Hematopoietic multipotent progenitor cell treated with erythropoietin and hydrocortisone succinate and interleukin-3 and kit ligand, for 6 days (in vitro differentiated cells): ENCODE data around the gene PFKFB3.
"Not testable (repeated sequence)": the region's sequence is repeated elsewhere in the genome, so short reads cannot be mapped to it uniquely, and the experiment has no call there.

ENCODE experiments used
- DNase-seq: peaks from one replicate; pipeline ENCODE4 v3.0.0-alpha.2; 2015

Gene PFKFB3

GRCh38 chr10:6239213-6239991 is 36.7 kb downstream of the PFKFB3 start:
- peak; percentile 88 for DNase-seq

- no peak for DNase-seq
Observed at GRCh38 chr10:6240254-6240653, 37.5 kb downstream of the PFKFB3 start.

- no peak for DNase-seq
Observed at GRCh38 chr10:6242089-6242488, 39.4 kb downstream of the PFKFB3 start.

GRCh38 chr10:6244510-6244909 is 41.8 kb downstream of the PFKFB3 start:
- DNase-seq: no peak

GRCh38 chr10:6247041-6247712 is 44.4 kb downstream of the PFKFB3 start:
- DNase-seq: no peak

GRCh38 chr10:6248908-6249307 is 46.2 kb downstream of the PFKFB3 start:
- not testable (repeated sequence) for DNase-seq

GRCh38 chr10:6249698-6250097 is 47.0 kb downstream of the PFKFB3 start:
- no peak for DNase-seq

GRCh38 chr10:6250745-6251144 is 48.0 kb downstream of the PFKFB3 start:
- DNase-seq: no peak

- no peak for DNase-seq
Observed at GRCh38 chr10:6254201-6254600, 51.5 kb downstream of the PFKFB3 start.

- no peak for DNase-seq
Observed at GRCh38 chr10:6255548-6256061, 52.9 kb downstream of the PFKFB3 start.

GRCh38 chr10:6256439-6256838 is 53.7 kb downstream of the PFKFB3 start:
- no peak for DNase-seq

- DNase-seq: no peak
Observed at GRCh38 chr10:6259153-6259552, 56.4 kb downstream of the PFKFB3 start.

GRCh38 chr10:6260843-6261242 is 58.1 kb downstream of the PFKFB3 start:
- DNase-seq: no peak

- DNase-seq: no peak
Observed at GRCh38 chr10:6267941-6268340, 65.2 kb downstream of the PFKFB3 start.

- DNase-seq: no peak
Observed at GRCh38 chr10:6269432-6269831, 66.7 kb downstream of the PFKFB3 start.

GRCh38 chr10:6269953-6270867 is 67.5 kb downstream of the PFKFB3 start:
- DNase-seq: peak; percentile 57

GRCh38 chr10:6270951-6271350 is 68.2 kb downstream of the PFKFB3 start:
- DNase-seq: no peak

GRCh38 chr10:6271663-6272062 is 68.9 kb downstream of the PFKFB3 start:
- no peak for DNase-seq

GRCh38 chr10:6272126-6272525 is 69.4 kb downstream of the PFKFB3 start:
- DNase-seq: no peak

- no peak for DNase-seq
Observed at GRCh38 chr10:6273351-6273750, 70.6 kb downstream of the PFKFB3 start.

GRCh38 chr10:6274040-6274439 is 71.3 kb downstream of the PFKFB3 start:
- DNase-seq: peak; percentile 77

- no peak for DNase-seq
Observed at GRCh38 chr10:6274484-6274883, 71.8 kb downstream of the PFKFB3 start.
